T-helper 9 cell (primary cell): ENCODE data around the gene TGFBR3.
A peak's percentile ranks its signal among the peaks of the same experiment; 100 is the strongest.

ENCODE experiments used
- DNase-seq: peaks from one replicate; pipeline ENCODE4 v3.0.0-alpha.2; 2020

Gene TGFBR3

DNA sequence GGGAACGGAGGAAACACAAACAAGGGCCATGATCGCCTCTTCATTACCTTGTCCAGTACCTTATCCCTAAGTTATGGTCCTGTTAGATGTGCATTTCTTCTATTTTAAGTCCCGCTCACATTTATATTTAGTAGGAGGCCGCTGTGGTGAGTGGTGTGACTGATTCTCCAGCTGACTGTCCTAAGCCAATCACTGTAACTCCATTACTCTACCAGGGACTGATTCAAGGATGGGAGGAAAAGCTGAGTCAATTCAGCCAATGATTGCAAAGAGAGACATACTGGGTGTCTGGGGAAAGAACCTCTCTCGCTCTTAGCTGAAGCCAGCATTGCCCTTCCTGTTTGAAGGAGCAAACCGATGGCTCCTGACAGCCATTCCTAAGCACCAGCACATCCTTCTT, 59.7 kb downstream of the TGFBR3 start:
- DNase-seq: no peak

DNA sequence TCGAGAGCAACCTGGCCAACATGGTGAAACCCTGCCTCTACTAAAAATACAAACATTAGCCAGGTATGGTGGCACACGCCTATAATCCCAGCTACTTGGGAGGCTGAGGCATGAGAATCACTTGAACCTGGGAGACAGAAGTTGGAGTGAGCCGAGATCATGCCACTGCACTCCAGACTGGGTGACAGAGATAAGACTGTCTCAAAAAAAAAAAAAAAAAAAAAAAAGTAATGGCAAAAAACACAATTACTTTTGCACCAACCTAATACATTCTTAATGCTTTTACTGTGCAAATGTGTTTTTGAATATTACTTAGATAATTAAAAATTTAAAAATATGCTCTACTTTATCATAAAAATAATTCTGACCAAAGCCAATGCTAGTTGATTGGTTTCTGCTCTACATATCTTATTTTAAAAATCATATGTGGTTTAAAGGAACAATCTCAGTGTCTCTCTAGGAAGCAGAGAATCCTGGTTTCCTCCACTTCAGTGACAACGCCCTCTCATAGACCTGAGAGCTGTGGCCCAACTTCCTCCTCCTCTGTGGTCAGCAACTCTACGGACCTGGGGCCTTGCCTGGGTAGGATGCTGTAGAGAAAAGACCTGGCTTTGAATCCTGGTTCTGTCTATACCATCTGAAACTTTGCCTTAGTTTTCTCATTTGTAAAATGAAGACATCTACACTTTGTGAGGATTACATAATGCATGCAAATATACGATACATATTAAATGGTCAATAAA, 64.7 kb downstream of the TGFBR3 start:
- no peak for DNase-seq

- no peak for DNase-seq
Measured at GRCh38 chr1:91819038-91819788, 66.7 kb downstream of the TGFBR3 start.

GRCh38 chr1:91818713-91818975, 67.3 kb downstream of the TGFBR3 start:
- DNase-seq: no peak

- no peak for DNase-seq
Measured at GRCh38 chr1:91817211-91817905, 68.6 kb downstream of the TGFBR3 start.

GRCh38 chr1:91816031-91816430, 69.9 kb downstream of the TGFBR3 start:
- DNase-seq: no peak

GRCh38 chr1:91814448-91814847, 71.5 kb downstream of the TGFBR3 start:
- DNase-seq: no peak

- DNase-seq: no peak
Measured at GRCh38 chr1:91813813-91814212, 72.1 kb downstream of the TGFBR3 start.

DNA sequence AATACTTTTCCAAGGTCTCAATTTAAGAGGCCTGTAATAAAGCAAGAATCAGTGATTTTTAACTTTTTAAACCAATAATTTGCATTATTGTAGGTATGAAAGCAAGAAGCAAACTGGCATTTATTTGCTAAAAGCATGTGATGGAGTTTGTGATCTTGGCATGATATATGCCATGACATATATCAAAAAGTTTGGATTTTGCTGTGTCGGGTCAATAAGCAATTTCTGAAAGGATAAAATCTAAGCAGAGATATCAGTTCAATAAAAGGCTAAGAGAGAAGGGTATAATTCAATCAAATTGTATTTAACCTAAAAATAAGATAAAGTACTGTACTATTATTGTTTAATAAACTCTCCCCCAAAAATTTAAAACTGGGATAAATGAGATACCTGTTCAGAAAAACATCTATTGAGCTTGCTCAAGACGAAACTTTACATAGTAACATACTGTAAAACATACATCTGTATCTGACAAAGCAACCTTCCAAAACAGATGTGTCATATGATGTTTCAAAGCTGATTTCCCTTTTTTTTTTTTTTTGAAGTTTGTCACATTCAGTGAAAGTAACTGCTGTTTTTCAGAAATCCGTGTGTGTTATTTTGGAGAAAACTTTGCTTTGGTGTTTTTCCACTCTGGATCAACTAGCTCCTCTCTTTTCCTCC, 74.5 kb downstream of the TGFBR3 start:
- no peak for DNase-seq

GRCh38 chr1:91809317-91809716, 76.6 kb downstream of the TGFBR3 start:
- no peak for DNase-seq

DNA sequence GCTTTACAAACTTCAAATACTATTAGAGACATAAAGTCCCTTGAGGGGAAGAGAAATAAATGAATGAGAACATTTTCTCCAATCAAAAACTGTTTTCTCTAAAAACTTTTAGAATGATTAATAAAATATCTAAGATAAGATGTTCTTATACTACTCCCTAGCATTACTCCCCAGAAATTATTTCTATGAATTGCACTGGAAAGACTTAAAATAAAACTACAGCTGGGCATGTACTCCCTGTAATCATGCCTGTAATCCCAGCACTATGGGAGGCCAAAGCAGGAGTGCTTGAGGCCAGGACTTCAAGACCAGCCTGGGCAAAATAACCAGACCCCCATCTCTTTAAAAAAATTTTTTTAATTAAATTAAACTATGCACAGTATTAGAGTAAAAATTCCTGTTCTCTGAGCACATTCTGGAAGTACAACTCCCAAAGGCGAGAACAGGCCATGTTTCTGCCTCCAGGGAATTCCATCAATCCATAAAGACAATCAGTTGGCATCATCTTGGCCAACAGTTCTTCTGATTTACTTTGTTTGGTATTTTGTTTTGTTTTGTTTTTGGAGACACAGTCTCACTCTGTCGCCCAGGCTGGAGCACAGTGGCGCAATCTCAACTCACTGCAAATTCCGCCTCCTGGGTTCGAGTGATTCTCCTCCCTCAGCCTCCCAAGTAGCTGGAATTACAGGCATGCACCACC, 77.9 kb downstream of the TGFBR3 start:
- DNase-seq: no peak

DNA sequence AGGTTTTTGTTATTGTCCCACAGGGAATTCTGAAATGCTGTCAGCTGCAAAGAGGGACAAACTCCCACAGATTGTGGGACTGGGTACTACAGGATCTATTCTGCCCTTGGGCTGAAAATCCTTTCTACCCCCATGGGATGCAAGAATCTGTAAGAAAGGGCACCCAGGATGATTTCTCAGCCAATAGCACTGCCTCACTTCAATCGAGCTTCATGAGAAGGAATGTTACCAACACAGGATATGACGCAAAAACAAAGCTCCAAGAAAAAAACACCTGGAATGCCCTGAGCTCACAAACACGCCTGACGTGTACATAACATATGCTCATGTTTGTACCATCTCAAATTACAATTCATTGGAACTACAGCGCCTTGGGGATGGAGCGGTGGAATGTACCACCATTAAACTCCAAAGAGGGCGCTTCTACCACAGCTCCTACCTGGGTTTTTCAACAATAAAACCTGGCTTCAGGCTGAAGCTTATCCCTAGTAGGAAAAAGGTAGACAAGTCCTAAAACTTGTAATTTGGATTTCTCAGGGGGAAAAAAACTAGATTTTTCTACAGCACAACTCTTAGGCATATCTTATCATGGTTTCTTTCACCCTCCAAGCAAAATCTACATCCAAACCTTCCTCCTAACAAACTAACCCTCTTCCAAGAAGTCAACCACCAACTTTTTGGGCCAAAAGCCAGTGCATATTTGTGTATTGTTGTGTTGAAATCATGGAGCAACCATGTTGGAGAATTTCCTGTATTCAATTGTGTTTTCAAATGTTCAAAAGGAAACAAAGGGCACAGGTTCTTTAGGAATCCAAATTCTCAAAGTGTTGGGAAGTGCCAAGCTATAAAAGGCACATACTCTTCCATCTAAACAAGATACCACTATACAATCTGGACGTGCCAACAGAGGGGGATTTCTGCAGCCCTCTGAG, 78.9 kb downstream of the TGFBR3 start:
- no peak for DNase-seq

GRCh38 chr1:91806181-91806768, 79.7 kb downstream of the TGFBR3 start:
- no peak for DNase-seq

DNA sequence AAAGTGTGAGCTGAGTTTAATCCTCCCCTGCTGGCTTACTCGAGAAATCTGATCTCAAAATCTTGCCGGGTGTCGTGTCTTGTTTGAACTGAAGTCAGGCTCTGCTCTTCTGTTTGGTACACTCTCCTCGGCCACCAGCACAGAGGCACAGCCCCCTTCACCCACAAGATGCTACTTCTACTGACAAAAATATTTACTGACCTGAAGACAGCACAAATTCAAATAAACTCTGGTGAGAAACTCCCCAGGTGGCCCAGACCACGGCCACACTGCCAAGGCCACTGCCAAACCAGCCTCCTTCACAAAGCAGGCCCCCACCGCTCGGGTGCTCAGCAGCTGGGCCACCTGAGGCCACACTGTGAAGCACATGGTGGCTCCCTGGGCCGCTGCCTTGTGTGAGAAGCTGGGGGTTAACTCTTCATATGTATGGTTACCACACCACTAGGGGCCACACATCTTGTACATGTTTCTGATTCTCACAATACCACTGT, 80.6 kb downstream of the TGFBR3 start:
- no peak for DNase-seq

DNA sequence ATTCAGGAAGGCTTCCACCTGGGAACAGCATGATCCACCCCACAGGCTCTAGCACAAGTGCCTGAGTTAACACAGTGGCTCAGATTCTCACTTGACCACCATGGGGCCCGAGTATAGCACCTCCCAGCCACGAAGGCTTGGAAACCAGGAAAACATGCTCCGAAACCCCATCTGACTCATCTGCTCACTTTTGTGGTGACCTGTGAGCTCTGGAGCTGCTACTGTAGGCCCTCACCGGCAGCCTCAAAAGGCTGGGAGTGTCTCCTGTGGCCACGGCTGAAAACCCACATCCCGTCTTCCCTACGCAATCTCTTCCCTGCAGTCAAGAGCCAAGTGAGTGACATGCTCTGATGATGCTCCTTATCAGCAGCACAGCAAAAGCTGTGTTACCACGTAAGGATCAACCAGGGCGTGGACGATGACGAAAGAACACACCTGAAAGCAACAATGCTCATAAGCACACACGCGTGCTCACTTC, 81.4 kb downstream of the TGFBR3 start:
- peak; percentile 78 for DNase-seq

DNA sequence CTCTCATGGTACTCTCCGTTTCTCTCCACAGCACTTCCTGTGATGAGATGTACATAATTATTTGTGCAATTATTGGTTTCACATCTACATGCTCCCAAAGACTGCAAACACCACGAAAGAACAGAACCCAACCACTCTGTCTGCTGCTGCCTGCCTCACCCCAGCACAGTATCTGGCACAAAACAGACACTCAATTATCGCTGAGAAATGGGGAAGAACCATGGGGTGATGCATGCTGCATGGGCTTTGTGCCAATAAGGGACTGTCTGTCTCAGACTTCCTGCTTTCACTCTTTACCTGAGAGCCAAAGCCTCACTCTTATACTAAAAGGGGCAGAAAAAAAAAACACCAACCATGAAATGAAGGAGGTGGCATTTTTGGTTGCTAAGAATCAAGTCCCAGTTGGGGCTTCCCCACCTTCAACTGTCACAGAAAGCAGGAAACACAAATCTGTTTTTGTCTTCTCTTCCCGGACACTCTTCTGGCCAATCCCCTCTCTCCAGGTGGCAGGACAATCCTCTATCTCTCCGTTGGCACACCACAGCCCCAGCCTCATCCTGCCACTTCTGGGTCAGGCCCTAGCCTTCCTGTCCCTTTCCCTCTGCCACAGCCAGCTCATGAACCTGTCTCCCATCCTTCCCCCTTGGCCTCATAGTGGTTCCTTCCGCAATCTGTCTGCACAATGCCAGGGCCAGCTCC, 82.0 kb downstream of the TGFBR3 start:
- DNase-seq: peak; percentile 53

DNA sequence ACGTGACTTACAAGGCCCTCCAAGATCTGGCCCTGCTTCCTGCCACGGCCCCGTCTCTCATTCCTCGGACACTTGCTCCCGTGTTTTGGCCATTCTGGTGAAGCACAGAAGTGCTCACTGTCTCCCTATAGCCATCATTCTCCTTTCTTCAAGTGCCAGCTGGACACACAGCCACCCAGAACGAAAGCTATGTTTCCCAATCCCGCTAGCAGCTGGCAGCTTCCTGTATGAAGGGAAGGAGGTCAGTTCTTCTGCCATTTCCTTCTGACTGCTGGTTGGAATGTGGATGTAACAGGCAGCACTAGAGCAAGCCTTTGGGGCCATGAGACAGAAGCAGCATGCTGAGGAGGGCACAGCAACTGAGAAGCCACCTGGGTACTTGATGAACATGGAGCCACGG, 82.8 kb downstream of the TGFBR3 start:
- no peak for DNase-seq

- DNase-seq: no peak
Measured at GRCh38 chr1:91801496-91802115, 84.3 kb downstream of the TGFBR3 start.

- DNase-seq: no peak
Measured at GRCh38 chr1:91799863-91800262, 86.1 kb downstream of the TGFBR3 start.

- DNase-seq: no peak
Measured at GRCh38 chr1:91799159-91799558, 86.8 kb downstream of the TGFBR3 start.
